Endometrium (tissue), 2 donors: ENCODE results near the gene CENATAC.
"Not testable (repeated sequence)": the region's sequence is repeated elsewhere in the genome, so short reads cannot be mapped to it uniquely, and the experiment has no call there.

ENCODE experiments used
- FAIRE-seq: peaks from 2 replicates; lab custom pipeline; 2012; peaks lifted over from hg19 to GRCh38; lab: Jason Lieb, UNC
- donor health status: control.
- donor health status: control.

CENATAC gene

DNA sequence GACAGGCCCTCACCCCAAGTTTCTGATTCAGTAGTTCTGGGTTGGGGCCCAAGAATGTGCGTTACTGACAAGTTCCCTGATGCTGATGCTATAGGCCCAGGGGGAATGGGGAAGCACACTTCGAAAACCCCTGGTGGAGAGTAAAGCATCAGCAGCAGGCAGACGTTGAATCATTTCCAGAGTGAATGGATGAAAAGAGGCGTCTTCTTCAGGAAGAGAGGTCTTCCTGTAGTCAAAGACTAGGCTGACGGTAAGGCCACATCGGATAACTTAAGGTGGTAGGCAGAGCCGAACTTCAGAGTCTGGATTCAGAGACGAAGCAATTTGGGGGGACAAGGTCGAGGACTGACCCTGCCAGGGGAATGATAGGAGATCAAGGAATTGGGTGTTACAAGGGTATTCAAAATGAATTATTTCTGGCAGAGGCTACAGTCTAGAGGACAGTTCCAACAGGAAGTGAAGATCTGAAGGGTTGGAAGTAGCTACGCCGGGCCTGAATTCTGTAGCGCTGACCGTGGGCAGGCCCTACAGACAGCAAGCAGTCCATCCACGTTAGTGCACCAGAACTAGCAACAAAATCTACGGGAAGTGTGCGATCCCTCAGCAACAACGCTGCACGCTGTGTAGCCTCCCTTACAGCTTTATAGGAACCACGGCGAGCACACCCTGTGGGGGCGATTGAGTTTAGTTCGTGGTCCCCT lies 862 bp upstream of the CENATAC start:
- FAIRE-seq: no peak

DNA sequence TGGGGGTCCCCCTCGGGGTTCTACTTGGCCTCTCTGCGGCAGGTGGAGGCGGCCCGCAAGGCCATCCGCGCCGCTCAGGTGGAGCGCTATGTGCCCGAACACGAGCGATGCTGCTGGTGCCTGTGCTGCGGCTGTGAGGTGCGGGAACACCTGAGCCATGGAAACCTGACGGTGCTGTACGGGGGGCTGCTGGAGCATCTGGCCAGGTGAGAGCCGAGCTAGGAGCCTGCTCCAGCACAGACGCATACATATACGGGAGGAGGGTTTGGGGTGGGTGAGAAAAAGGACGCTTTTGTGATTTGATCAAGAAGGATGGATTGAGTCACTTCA lies 415 bp downstream of the CENATAC start:
- no peak for FAIRE-seq

DNA sequence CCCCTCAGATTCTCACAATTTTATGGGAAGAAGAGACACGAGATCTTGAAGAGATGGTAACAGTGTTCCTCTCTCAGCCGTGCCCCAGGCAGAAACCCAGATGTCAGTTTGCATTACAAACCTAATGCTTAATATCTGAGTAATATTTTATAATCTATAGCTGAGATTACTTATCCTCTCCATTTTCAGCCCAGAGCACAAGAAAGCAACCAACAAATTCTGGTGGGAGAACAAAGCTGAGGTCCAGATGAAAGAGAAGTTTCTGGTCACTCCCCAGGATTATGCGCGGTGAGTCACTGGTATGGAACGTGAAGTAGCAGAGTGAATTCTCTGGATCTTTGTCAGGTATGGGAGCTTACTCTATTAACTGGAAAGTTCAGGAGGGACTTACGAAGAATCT lies 884 bp downstream of the CENATAC start:
- FAIRE-seq: no peak

DNA sequence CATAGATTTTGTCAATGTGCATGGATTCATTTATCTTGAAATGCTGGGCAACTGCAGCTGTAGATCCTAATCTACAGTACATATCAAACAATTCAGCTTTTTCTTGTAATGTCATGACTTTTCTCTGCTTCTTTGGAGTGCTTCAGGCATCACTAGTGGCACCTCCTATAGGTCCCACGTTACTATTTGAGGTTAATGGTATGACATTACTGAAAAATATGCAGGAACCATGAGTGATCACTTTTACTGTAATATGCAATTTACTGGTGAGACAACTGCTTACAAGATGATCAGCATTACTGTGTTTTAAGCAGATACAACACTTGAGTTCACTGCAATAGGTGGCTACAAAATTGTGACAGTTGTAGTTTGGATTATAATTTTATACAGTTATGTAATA lies 3.0 kb downstream of the CENATAC start:
- FAIRE-seq: no peak

DNA sequence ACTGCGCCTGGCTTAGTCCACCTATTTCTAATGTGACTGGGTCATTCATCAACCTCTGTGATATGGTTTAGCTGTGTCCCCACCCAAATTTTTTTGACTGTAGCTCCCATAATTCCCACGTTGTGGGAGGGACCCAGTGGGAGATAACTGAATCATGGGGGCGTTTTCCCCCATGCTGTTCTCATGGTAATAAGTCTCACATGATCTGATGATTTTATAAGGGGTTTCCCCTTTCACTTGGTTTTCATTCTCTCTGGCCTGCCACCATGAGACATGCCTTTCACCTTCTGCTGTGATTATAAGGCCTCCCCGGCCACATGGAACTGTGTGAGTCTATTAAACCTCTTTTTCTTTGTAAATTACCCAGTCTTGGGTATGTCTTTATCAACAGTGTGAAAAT lies 8.7 kb downstream of the CENATAC start:
- no peak for FAIRE-seq

DNA sequence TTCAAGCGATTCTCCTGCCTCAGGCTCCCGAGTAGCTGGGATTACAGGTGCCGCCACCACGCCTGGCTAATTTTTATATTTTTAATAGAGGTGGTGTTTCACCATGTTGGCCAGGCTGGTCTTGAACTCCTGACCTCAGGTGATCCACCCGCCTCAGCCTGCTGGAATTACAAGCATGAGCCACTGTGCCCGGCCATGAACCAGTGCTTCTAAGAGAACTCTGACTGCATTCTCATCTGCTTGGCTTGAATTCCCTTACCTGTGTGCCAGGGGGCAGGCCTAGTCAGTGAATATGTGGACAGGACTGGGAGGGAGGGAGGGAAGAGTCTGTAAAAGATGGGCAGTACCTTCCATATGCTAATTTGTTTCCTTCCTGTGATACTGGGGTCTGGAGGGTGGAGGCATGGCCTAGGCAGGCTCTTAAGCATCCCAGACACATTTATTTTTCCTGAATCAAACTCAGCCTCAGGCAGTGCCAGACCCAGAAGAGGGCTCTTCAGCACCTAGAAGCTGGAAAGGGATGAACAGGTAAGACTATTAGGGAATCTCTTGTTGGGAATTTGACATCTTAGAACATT lies 13.6 kb downstream of the CENATAC start:
- no peak for FAIRE-seq

DNA sequence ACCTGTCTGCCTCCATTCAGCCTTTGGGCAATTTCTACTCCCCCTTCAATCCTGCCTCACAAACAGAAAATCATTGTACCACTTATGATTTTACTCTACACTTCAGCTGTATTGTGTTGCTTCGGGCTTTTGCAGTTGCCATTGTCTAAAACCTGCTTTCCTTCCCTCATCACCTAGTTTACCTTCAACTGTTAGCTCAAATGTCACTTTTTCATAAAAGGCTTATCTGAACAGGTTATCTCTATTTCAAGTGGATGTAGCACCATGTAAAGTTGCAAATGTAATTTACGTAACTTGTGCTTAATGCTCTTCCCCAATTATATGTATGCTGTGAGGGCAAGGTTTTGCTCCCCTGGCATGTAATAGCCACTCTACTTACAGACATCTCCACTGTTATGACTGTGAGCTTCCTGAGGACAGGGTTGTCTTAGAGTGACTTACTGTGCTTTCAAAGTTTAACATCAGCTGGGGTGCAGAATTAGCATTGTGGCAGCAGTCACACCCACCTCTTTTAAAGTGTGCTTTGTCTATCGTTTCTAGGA lies 14.8 kb downstream of the CENATAC start:
- FAIRE-seq: no peak

DNA sequence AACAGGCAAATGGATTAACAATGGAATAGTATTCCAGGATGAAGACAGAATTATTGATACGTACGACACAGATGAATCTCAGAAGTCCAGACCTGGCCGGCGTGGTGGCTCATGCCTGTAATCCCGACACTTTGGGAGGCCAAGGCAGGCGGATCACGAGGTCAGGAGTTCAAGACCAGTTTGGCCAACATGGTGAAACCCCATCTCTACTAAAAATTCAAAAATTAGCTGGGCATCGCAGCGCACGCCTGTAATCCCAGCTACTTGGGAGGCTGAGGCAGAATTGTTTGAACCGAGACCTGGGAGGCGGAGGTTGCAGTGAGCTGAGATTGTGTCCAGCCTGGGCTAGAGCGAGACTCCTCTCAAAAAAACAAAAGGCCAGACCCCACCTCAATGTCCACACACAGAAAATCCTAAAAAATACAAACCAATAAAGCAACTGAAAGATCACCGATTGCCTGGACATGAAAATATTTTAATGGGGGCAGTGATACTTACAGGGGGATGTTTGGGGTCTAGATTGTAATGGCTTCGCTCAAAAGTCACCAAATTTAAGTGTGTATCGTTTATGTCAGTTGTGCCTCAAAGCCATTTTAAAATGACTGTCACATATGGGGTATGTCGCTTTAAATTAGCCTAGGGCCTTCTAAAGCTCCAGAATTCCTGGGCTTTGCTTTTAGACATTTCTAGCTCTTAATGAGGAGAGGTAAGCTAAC lies 16.4 kb downstream of the CENATAC start:
- FAIRE-seq: no peak

DNA sequence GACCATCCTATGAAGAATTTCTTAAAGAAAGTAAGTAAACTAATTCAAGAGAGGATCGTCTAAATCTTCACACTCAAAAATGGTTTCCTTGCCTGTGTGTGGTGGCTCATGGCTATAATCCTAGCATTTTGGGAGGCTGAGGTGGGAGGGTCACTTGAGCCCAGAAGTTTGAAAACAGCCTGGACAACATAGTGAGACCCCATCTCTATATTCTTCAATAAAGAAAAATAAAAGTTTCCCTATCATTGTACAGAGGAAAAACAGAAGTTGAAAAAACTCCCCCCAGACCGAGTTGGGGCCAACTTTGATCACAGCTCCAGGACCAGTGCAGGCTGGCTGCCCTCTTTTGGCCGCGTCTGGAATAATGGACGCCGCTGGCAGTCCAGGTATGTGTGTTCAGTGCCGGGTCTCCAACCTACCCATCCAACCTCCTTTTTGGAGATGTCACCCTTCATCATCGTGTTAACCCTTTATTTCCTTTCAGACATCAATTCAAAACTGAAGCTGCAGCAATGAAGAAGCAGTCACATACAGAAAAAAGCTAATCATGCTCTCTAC lies 17.2 kb downstream of the CENATAC start:
- FAIRE-seq: no peak

DNA sequence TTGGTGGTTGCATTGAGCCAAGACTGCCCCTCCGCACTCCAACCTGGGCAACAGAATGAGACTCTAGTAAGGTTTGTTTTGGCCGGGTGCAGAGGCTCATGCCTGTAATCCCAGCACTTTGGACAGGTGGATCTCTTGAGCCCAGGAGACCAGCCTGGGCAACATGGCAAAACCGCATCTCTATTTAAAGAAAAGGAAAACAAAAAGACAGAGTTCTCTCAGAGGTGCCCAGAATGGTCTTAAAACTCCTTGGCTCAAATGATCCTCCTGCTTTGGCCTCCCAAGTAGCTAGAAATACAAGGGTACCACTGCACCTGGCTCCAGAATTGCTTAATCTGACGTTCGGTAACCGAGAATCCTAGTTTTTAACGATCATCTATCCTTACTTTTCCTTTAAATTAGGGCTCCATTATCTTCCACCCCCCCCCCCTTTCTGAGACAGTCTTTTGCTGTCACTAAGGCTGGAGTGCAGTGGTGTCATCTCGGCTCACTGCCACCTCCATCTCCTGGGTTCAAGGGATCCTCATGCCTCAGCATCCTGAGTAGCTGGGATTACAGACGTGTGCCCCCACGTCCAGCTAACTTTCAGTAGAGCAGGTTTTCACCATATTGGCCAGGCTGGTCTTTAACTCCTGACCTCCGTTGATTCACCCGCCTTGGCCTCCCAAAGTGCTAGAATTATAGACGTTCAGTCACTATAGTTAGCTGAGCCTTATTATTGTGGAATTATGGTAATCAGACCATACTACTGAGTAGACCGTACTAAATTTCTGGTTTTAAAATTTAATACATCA lies 18.5 kb downstream of the CENATAC start:
- no peak for FAIRE-seq

DNA sequence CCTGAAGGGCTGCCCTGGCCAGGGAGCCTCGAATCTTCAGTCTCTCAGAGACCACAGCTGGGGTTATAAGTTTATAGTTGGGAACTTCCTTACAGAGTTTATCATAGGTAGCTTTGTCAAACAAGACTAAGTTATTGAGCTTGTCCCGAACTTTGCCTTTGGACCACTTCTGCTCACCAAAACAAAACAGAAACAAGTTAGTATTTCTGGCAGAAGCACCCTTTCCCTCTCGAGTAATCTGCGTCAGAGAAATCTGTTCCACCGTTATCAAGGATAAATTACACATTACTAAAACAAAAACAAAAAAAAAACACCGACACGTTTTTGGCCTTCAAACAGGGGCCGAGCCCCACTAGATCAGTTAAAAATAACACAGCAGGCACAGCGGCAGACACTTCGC lies 19.4 kb downstream of the CENATAC start:
- not testable (repeated sequence) for FAIRE-seq

DNA sequence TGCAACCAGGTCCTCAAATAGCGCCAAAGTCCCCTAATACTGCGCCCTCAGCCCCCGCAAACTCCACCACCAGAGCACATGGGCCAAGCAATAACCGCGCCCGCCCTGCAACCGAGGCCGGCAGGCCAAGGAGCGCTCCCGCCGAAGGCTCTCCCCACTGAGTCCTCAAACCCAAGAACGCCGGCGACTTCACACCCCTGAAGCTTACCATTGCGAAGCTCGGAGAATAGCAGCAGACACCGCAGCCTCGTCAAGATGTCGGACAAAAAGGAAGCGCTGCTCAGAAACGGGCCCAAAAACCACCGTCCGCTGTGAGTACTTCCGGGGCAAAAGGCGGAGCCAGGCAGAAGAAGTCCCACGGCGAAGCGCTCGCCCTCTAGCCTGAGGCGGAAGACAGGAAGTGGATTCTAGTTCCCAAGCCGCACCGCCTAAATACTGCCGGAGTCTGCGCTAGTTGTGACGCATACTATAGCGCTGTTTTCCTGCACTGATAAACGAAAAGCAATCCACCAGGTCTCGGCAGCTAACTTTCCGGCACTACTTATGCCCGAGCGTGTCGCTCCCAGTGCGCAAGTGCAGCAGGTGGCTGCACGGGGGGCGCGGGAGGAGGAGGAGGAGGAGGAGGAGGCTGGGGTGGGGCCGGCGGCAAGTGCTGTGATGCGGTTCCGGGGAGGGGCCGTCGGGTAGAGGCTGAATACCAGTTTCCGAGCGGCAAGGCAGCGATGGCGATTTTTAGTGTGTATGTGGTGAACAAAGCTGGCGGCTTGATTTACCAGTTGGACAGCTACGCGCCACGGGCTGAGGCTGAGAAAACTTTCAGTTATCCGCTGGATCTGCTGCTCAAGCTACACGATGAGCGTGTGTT lies 20.4 kb downstream of the CENATAC start, which contains the start of the genes RPS25 and TRAPPC4:
Gene RPS25, minus strand, starts transcription at position 270 of the 865 bp plus-strand sequence. Its CDS starts 59 bp downstream, at position 211.
Gene TRAPPC4, plus strand, starts transcription at position 693 of the 865 bp plus-strand sequence. Its CDS starts 30 bp downstream, at position 723.
- FAIRE-seq: peak; percentile 33

DNA sequence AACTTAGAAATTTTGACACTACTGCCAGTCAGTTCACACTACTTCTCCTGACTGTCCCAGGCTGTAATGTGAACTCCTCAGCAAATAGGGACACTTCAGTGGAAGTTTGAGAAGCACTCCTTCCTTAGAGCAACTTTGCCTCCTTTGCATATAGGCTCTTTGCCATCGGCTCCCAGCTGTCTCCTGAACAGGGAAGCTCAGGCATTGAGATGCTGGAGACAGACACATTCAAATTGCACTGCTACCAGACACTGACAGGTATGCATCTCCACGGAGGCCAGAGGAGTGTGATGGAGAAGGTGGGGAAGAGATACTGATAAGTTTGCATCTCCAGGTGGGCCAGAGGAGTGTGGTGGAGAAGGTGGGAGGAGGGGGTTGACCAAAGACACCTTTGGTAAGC lies 22.1 kb downstream of the CENATAC start:
- FAIRE-seq: no peak

DNA sequence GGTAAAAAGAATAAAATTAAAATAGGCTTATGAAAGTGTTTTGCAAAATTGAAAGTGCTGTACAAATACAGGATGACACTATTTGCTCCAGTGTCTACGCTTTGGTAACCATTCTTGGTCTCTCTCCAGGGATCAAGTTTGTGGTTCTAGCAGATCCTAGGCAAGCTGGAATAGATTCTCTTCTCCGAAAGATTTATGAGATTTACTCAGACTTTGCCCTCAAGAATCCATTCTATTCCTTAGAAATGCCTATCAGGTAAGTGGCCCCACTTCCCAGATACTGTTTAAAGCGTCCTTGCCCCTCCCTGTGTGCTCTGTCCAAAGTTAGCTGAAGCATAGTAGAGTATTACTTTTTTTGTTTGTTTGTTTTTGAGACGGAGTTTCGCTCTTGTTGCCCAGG lies 23.7 kb downstream of the CENATAC start:
- FAIRE-seq: no peak

DNA sequence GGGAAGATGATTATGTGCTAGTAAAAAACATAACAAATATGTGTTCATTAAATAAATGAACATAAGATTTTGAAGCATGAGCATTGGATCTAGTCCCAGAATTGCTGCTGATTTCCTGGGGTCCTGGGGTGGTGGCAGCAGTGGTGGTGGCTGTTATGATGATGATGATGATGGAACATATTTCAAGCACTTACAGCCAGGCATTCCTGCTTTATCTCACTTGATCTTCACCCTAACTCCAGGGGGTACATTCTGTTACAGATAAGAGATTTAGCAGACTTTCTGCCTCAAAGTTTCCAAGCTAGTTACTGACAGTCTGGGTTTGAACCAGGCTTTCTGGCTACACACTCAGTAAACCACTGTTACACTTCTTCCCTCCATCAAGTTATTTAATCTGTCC lies 25.8 kb downstream of the CENATAC start:
- no peak for FAIRE-seq

DNA sequence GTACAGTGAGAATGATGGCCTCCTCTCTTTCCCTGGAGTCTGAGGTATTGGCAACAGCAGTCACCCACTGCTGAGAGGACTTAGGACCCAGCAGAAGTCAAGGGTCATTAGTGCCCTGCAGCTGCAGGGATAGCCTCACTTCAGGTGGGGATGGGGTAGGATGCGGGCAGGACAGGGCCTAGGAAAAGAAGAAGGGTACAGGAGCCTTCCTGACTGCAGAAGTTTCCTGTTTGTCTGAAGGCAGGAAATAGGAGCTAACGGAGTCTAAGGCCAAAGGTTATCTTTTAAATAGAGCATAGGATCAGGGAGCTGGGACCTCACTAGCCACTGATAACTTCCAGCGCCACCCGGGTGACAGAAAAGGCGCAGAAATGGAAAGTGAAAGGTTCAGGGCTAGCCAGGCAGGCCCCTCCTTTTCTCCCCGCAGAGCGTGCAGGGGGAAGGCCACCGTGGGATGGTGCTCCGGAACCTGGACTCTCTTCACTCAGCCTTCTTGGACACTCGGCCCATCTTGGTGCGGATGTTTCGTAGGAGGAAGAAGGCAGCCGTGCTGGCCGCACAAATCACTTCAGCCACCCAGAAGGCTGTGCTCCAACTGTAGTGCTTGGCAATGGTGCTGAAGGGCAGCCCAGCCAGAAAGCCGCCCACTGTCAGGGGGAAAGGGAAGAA lies 26.6 kb downstream of the CENATAC start:
- no peak for FAIRE-seq

DNA sequence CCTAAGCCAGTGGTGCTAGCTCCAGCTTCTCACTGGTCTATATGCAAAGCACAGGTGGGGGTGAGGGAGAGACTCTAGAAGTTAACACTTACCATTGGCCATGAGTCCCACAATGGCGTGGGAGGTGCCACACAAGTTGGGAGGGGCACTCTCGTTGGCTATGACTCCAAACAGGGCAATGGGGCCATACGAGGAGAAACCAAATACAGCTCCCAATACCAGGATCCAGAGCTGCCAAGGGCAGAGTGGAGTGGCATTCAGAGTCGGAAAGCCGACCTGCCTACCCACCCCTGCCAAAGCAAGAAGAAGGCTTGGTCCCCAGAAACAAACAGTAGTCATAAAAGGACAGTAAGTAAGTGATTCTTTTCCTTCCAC lies 27.1 kb downstream of the CENATAC start:
- FAIRE-seq: no peak

DNA sequence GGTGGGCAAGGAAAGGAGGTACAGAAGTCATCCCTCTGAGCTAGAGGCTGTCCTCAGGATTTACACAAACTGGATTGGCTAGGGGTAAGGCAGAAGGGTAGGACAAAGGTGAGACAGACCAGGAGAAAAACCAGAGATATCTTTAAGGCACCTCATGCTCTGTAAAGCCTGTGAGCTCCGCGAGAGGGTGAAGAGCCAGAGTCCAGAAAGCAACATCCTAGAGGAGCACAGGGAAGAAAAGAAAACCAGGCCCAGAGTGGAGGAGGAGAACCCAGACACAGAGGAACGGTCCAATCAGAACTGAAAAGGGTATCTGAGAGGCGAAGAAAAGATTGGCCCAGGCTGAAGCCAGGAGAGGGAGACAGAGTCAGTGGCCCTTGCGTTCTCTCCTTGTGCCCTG lies 27.6 kb downstream of the CENATAC start:
- FAIRE-seq: no peak

DNA sequence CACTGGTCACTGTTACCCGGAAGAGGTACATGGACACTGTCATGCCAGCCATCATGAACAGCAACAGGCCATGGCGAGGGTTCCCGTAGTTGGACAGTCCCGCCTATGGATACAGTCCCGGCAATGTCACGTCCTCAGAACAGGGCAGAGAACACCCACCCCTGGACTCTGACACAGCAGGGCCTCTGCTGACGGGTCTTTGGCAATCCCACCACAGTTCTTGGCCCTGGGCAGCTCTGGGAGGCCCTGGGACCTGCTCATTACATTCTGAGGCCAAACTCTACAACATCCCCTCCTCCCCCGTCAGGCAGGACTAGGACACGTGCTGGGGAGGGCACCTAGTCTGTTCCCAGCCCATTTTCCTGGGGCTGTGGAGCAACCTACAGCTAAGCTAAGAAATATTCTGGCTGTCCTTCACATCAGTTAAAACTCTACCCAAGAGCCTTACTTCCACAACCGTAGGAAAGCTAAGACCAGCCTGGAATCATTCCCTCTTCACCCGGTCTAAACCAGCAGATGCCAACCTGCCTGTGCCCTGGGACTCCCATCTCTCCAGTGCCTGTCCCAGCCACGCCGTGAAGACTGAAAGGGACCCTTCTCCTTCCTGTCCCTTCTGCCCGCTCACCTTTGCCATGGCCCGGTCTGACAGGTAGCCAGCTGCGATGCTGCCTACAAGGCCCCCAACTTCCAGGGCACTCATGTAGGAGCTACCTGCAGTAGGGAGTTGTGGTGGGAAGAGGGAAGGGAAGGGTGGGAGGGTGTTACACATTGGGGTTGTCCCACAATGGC lies 28.2 kb downstream of the CENATAC start:
- no peak for FAIRE-seq

DNA sequence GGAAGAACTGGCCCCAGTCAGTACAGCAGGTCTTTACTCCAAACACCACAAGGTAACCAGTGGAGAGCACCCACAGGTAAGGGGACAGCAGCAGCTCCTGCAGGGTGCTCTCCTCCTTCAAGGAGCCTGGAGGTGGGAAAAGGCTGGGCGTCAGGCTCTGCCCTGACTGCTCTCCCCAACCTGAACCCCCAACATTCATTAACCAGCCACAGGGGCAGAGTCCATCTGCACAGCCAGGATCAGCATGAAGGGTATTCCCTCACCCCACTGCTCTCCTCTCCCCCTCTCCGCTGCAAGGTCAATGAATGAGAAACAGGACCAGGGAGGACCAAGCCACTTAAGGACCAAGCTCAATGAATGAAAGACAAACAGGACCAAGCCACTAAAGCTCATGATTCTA lies 29.0 kb downstream of the CENATAC start:
- FAIRE-seq: no peak
